ENCODE measurements around the gene PLCH2.

Gene PLCH2

GRCh38 chr1:2479618-2480017 is 3.5 kb downstream of the PLCH2 start:
- no peak for DNase-seq (ENCODE audit: low spot score)

- no peak for DNase-seq (ENCODE audit: low spot score)
Observed at GRCh38 chr1:2480236-2480985, 4.3 kb downstream of the PLCH2 start.

GRCh38 chr1:2480986-2481364 is 4.9 kb downstream of the PLCH2 start:
- DNase-seq (ENCODE audit: low spot score) = no peak

- no peak for DNase-seq (ENCODE audit: low spot score)
Observed at GRCh38 chr1:2481885-2482284, 5.8 kb downstream of the PLCH2 start.

GRCh38 chr1:2482588-2482987 is 6.5 kb downstream of the PLCH2 start:
- no peak for DNase-seq (ENCODE audit: low spot score)

GRCh38 chr1:2483026-2483425 is 6.9 kb downstream of the PLCH2 start:
- no peak for DNase-seq (ENCODE audit: low spot score)

- no peak for DNase-seq (ENCODE audit: low spot score)
Observed at GRCh38 chr1:2483970-2484369, 7.9 kb downstream of the PLCH2 start.

GRCh38 chr1:2486041-2486440 is 10.0 kb downstream of the PLCH2 start:
- DNase-seq (ENCODE audit: low spot score) = no peak

- no peak for DNase-seq (ENCODE audit: low spot score)
Observed at GRCh38 chr1:2486558-2486957, 10.5 kb downstream of the PLCH2 start.

- no peak for DNase-seq (ENCODE audit: low spot score)
Observed at GRCh38 chr1:2488688-2489087, 12.6 kb downstream of the PLCH2 start.

GRCh38 chr1:2489615-2490014 is 13.5 kb downstream of the PLCH2 start:
- no peak for DNase-seq (ENCODE audit: low spot score)

GRCh38 chr1:2492091-2492490 is 16.0 kb downstream of the PLCH2 start:
- DNase-seq (ENCODE audit: low spot score) = no peak

- DNase-seq (ENCODE audit: low spot score) = no peak
Observed at GRCh38 chr1:2493218-2493617, 17.1 kb downstream of the PLCH2 start.

- no peak for DNase-seq (ENCODE audit: low spot score)
Observed at GRCh38 chr1:2493691-2494322, 17.7 kb downstream of the PLCH2 start.

GRCh38 chr1:2494323-2494693 is 18.2 kb downstream of the PLCH2 start:
- no peak for DNase-seq (ENCODE audit: low spot score)

GRCh38 chr1:2495026-2495425 is 18.9 kb downstream of the PLCH2 start:
- no peak for DNase-seq (ENCODE audit: low spot score)

GRCh38 chr1:2495546-2495945 is 19.5 kb downstream of the PLCH2 start:
- no peak for DNase-seq (ENCODE audit: low spot score)

GRCh38 chr1:2496087-2496622 is 20.1 kb downstream of the PLCH2 start:
- no peak for DNase-seq (ENCODE audit: low spot score)

GRCh38 chr1:2496746-2497145 is 20.7 kb downstream of the PLCH2 start:
- no peak for DNase-seq (ENCODE audit: low spot score)

GRCh38 chr1:2497891-2498290 is 21.8 kb downstream of the PLCH2 start:
- no peak for DNase-seq (ENCODE audit: low spot score)

GRCh38 chr1:2498648-2499047 is 22.6 kb downstream of the PLCH2 start:
- no peak for DNase-seq (ENCODE audit: low spot score)

- DNase-seq (ENCODE audit: low spot score) = no peak
Observed at GRCh38 chr1:2499260-2499659, 23.2 kb downstream of the PLCH2 start.

GRCh38 chr1:2499986-2500596 is 24.0 kb downstream of the PLCH2 start:
- no peak for DNase-seq (ENCODE audit: low spot score)

Data from left forelimb (tissue), 1 donor.